GM18498 (cell line): ENCODE data around the gene ELMOD2.
"Not testable (repeated sequence)": the region's sequence is repeated elsewhere in the genome, so short reads cannot be mapped to it uniquely, and the experiment has no call there.

Experiments used
- ATAC-seq: cut with Tn5 transposase; IDR thresholded peaks from one replicate; pipeline ENCODE4 v1.9.1; 2021; ENCODE audit warnings: mild to moderate bottlenecking, moderate library complexity; ENCODE audit not compliant: unreplicated experiment

ELMOD2 gene, protein sequence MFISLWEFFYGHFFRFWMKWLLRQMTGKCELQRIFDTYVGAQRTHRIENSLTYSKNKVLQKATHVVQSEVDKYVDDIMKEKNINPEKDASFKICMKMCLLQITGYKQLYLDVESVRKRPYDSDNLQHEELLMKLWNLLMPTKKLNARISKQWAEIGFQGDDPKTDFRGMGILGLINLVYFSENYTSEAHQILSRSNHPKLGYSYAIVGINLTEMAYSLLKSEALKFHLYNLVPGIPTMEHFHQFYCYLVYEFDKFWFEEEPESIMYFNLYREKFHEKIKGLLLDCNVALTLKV

DNA sequence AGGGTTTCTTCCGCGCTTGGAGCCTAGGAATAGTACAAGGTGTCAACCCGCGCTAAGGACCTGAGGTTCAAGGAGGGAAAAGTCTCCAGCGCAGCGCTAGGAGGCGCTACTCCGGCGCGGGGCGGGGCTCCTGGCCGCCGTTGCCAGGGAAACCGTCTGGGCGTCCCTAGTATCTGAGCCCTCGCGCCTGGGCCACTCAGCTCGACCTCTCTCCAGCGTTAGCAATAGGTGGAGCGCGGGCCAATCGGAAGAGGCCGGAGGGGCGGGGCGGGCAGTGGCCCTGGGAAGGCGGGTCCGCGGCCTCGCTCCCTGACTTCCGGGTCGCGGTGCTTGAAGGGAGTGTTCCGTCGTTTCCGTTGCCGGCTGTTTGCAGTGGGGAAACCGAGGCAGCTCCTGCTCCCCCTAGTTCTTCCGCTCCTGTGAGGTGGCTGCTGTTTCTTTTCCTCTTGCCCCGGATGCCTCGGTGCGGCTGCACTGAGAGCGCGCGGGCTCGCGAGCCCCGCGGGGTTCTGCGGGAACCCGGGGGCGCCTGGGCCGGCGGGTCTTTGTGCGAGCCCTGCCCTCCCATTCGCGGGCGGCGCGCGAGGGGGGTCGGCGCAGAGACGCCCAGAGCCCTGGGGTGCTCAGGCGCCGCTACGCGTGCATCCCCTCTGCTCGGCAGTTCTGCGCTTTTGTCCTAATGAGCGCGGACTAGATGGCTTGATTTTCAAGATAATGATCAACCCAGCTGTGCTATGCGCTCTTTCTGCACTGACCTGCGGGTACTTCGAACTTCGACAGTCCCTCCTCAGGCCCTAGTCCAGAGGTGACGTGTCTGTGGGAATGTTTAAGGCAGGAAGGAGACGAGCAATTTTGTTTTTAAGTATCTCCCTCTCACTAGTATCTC is at the start of gene ELMOD2:
ELMOD2 (plus strand) TSS at position 312 of the 886 bp plus-strand sequence. CDS start 1,261 bp downstream, outside the sequence.
- peak; percentile 100 for ATAC-seq

DNA sequence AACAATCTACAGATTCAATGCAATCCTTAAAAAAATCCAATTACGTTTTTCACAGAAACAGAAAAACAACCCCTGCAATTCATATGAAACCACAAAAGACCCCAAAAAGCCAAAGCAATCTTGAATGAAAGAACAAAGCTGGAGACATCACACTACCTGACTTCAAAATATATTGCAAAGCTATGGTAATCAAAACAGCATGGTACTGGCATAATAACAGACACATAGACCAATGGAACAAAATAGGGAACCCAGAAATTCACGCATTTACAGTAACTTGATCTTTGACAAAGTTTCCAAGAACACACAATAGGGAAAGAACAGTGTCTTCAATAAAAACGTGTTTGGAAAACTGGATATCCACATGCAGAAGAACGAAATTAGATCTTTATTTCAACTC is 40.5 kb upstream of the ELMOD2 start:
- no peak for ATAC-seq

DNA sequence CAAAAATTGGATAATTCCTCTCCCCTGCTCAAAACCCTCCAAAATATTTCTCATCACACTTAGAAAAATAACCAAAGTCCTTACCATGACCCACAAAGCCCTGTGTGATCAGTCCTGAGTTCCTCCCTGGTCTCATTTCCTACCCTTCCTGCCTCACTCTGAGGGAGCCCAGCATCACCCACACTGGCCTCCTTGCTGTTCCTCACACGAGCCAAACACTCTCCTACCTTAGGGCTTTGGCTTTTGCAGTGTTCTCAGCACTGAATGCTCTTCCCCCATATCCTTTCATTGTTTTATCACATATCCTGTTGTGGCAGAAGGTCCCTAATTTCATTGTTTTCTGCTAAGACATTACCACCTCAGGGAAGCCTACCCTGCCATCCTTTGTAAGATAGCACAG is 38.0 kb upstream of the ELMOD2 start:
- ATAC-seq = no peak

- no peak for ATAC-seq
Observed at GRCh38 chr4:140497405-140497746, 26.6 kb upstream of the ELMOD2 start.

- no peak for ATAC-seq
Observed at GRCh38 chr4:140497747-140498636, 26.0 kb upstream of the ELMOD2 start, which contains the start of gene MGAT4D. MGAT4D (minus strand) TSS chr4:140498293; CDS start chr4:140498222, 71 bp downstream.

DNA sequence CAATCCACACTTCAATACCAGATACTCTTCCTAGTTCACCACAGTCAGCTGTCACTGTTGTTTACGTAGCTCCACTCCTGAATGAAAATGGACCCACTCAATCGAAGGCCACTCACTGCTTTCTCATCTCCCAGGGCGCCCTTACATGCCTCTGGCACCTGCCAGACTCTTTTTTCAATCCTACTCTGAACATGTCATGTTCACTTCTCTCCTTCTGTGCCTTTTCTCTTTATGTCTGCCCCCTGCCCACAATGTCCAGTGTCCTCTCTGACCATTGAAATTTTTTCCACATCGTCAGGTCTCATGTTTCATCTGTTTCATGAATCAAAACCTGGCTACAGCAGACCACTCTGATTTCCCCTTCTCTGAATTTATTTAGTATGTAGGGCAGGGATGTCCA is 24.6 kb upstream of the ELMOD2 start:
- no peak for ATAC-seq

GRCh38 chr4:140504261-140504660 is 19.7 kb upstream of the ELMOD2 start:
- no peak for ATAC-seq

GRCh38 chr4:140513765-140514164 is 10.2 kb upstream of the ELMOD2 start:
- not testable (repeated sequence) for ATAC-seq

- ATAC-seq = no peak
Observed at GRCh38 chr4:140515423-140515822, 8.5 kb upstream of the ELMOD2 start.

GRCh38 chr4:140523370-140523856 is 555 bp upstream of the ELMOD2 start:
- peak; percentile 22 for ATAC-seq

GRCh38 chr4:140529434-140529833 is 5.5 kb downstream of the ELMOD2 start:
- no peak for ATAC-seq

GRCh38 chr4:140533951-140534480 is 10.0 kb downstream of the ELMOD2 start:
- no peak for ATAC-seq

- ATAC-seq = peak; percentile 99
Observed at GRCh38 chr4:140556372-140557085, 32.6 kb downstream of the ELMOD2 start.

DNA sequence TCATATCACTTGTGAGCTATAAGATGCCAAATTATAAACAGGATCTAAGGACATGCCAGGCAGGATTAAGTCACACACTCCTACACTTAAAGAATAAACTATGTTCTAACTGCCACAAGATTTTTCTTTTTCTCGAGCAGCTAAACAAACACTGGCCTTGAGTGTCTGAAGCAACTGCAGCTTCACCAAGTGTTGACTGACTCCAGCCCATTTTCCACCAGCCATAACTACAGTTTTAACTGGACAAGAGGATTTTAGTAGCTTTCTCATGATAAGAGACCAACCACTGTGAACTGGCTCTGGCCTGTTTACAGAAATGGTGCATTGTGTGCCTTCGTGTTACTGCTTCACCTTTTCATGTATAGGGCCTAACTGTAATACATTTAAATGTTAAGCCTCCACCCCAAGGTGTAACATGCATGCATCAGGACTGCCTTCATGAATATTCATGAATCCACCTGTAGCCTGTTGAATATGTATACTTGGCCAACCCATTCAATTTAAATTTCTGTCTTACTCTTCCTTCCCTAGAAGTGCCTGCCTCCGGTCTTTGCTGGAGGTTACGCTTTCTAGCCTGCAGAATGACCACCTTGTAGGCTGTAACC is 34.0 kb downstream of the ELMOD2 start:
- no peak for ATAC-seq

DNA sequence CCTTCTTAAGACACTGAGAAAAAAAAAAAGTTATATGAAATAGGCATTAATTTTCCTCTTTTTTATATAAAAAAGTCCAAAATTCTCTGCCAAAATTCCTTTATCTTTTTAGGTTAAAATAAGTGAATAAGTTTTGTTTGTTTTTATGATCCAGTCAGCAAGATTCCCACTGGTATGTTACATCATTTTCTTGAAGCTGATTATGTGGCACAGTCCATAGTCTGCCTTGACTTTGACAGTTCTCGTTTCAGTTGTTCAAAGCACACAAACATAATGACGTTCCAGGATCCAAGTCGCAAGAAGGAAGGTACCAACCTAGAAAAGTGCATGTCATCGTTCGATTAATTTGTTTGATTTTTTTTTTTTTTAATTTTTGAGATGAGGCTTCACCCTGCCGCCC is 35.7 kb downstream of the ELMOD2 start:
- ATAC-seq = no peak

DNA sequence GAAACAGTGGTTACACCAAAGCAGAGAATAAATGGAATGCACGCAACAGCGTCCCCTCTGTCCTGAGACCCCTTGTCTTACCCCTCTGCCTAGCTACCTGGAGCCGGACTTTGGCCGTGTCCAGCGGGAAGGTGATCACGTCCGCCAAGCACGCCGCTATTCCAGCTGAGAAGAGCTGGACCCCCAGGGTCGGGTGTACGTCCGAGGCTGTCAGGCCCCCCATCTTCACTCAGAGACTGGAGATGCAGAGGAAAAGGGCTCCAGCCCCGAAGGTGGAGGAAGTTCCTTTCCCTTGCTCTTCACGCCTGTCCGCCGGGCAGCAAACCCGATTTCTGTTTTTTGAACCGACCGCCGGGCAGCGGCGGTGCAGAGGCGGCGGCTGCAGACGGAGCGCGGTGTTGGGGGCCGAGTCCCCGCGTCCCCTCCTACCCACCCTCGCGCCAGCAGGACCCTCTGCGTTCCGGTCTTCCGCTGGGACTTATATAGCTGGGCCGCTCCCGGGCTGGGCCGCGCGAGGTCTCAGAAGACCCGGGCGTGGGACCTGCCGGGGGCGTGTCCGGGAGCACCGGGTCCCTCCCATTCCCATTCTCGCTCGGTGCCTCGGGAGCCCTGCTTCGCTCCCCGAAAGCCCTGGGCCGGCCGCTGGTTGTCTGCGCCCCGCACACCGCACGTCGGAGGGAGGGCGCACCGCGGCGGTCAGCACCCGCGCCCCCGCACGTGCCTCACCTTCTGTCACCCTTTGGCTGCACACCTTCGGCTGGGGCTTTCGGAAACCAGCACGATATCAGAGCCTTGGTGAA is 44.7 kb downstream of the ELMOD2 start, which contains the start of gene UCP1:
UCP1 (minus strand) TSS at position 455 of the 800 bp plus-strand sequence; CDS start at position 223, 232 bp downstream.
- ATAC-seq = no peak

- ATAC-seq = no peak
Observed at GRCh38 chr4:140569307-140569638, 45.3 kb downstream of the ELMOD2 start.

DNA sequence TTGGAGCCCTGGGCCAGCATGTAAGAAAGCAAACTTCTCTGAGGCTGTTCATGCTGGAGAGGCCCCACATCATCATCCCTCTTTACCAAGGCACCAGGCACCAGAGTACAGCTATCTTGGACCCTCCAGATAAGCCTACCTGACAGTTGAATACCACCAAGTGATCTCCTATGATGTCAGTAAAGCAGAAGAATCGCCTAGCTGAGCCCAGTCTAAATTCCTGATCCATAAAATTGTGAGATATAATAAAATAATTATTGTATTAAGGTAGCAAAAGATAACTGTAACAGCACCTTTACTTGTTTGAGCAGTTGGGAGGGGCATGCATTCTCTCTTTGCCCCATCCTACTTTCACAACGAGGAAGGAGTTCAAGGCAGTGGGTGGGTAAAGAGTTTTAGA is 47.7 kb downstream of the ELMOD2 start:
- ATAC-seq = no peak

DNA sequence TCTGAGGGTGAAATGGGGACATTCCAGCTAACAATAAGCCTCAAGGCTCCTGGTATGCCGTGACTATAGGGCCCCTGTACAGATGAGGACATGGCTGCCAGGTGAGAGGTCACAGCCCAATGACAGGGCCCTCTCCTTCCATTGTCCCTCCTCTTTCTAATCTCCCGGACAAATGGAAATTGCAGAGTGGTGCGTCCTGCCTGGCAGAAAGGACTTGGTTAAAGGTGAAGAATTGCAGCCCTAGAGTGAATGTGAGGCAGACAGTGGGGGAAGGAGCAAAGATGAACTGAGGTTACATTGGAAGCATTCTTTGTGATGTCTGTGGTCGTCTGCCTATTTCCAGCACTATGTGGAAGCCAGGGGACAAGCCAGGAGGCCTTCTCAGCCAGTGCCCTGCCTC is 51.5 kb downstream of the ELMOD2 start:
- no peak for ATAC-seq
